ENCODE results near the gene MAP1LC3A. TPM values are rescaled to one million over a fixed set of nuclear protein-coding genes. Genes with fewer than 3 reads are reported as not detected.

MAP1LC3A gene
- total RNA-seq, 1 donor from 2014 or later: 83.9 TPM

GRCh38 chr20:34527016-34527415 is 31.5 kb upstream of the MAP1LC3A start:
- no peak for DNase-seq (ENCODE audit: extremely low spot score, unreplicated experiment)
- Mint-ChIP-seq H3K9me3 (no peaks in the 10 kb centered on the region), H3K4me3 (peak overlapping the region; percentile 20), H3K36me3 (peaks cover 42% of the 10 kb centered on the region), H3K27me3 (no peaks in the 10 kb centered on the region), H3K27ac (peak overlapping the region; percentile 100), H3K4me1 (ENCODE audit: unreplicated experiment) (peaks cover 48% of the 10 kb centered on the region)
- TF ChIP-seq, protein P1, sequence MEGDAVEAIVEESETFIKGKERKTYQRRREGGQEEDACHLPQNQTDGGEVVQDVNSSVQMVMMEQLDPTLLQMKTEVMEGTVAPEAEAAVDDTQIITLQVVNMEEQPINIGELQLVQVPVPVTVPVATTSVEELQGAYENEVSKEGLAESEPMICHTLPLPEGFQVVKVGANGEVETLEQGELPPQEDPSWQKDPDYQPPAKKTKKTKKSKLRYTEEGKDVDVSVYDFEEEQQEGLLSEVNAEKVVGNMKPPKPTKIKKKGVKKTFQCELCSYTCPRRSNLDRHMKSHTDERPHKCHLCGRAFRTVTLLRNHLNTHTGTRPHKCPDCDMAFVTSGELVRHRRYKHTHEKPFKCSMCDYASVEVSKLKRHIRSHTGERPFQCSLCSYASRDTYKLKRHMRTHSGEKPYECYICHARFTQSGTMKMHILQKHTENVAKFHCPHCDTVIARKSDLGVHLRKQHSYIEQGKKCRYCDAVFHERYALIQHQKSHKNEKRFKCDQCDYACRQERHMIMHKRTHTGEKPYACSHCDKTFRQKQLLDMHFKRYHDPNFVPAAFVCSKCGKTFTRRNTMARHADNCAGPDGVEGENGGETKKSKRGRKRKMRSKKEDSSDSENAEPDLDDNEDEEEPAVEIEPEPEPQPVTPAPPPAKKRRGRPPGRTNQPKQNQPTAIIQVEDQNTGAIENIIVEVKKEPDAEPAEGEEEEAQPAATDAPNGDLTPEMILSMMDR (conservative IDR thresholded peaks at IDR 0.05): no peak

- Mint-ChIP-seq H3K4me1 (ENCODE audit: unreplicated experiment) (peaks cover 35% of the 10 kb centered on the region), H3K9me3 (no peaks in the 10 kb centered on the region), H3K4me3 (no peak overlapping the region), H3K36me3 (peaks cover 36% of the 10 kb centered on the region), H3K27ac (peak overlapping the region; percentile 66), H3K27me3 (no peaks in the 10 kb centered on the region)
- no peak for DNase-seq (ENCODE audit: extremely low spot score, unreplicated experiment)
- TF ChIP-seq, protein P1 (conservative IDR thresholded peaks at IDR 0.05): no peak
Measured at GRCh38 chr20:34528921-34529297, 29.6 kb upstream of the MAP1LC3A start.

GRCh38 chr20:34529742-34530141 is 28.8 kb upstream of the MAP1LC3A start:
- no peak overlapping the region for H3K4me3 Mint-ChIP-seq
- TF ChIP-seq, protein P1 (conservative IDR thresholded peaks at IDR 0.05): no peak
- H3K36me3 Mint-ChIP-seq: peaks cover 39% of the 10 kb centered on the region
- no peak overlapping the region for H3K27ac Mint-ChIP-seq
- H3K9me3 Mint-ChIP-seq: no peaks in the 10 kb centered on the region
- peaks cover 27% of the 10 kb centered on the region for H3K4me1 Mint-ChIP-seq (ENCODE audit: unreplicated experiment)
- no peak for DNase-seq (ENCODE audit: extremely low spot score, unreplicated experiment)
- H3K27me3 Mint-ChIP-seq: no peaks in the 10 kb centered on the region

GRCh38 chr20:34530342-34530741 is 28.2 kb upstream of the MAP1LC3A start:
- Mint-ChIP-seq H3K4me3 (no peak overlapping the region), H3K4me1 (ENCODE audit: unreplicated experiment) (peaks cover 22% of the 10 kb centered on the region), H3K27ac (peak overlapping the region; percentile 72), H3K36me3 (peaks cover 43% of the 10 kb centered on the region), H3K9me3 (no peaks in the 10 kb centered on the region), H3K27me3 (no peaks in the 10 kb centered on the region)
- TF ChIP-seq, protein P1 (conservative IDR thresholded peaks at IDR 0.05): peak; percentile 34
- no peak for DNase-seq (ENCODE audit: extremely low spot score, unreplicated experiment)

GRCh38 chr20:34531608-34532265 is 26.8 kb upstream of the MAP1LC3A start:
- Mint-ChIP-seq H3K36me3 (peaks cover 44% of the 10 kb centered on the region), H3K4me1 (ENCODE audit: unreplicated experiment) (peaks cover 9% of the 10 kb centered on the region), H3K4me3 (no peak overlapping the region), H3K27ac (peak overlapping the region; percentile 30), H3K9me3 (no peaks in the 10 kb centered on the region), H3K27me3 (no peaks in the 10 kb centered on the region)
- no peak for DNase-seq (ENCODE audit: extremely low spot score, unreplicated experiment)
- TF ChIP-seq, protein P1 (conservative IDR thresholded peaks at IDR 0.05): no peak

All from type B pancreatic cell (in vitro differentiated cells).